GM06990 (cell line): ENCODE results near the gene ZFHX2.
"Not testable (repeated sequence)": the region's sequence is repeated elsewhere in the genome, so short reads cannot be mapped to it uniquely, and the experiment has no call there.

Experiments
- DNase-seq: peaks from one replicate; pipeline ENCODE4 v3.0.0-alpha.2; 2011; ENCODE audit not compliant: insufficient read length; ENCODE audit errors: extremely low read depth
- H3K27me3 ChIP-seq: replicated peaks from 2 replicates; pipeline ENCODE4 v1.6.0; 2011; ENCODE audit warnings: low read length; ENCODE audit not compliant: control insufficient read depth, insufficient read depth
- H3K36me3 ChIP-seq: 2 replicates; pipeline ENCODE4 v1.5.1; 2011; ENCODE audit warnings: low read length; ENCODE audit not compliant: control insufficient read depth, insufficient read depth
- H3K4me3 ChIP-seq: replicated peaks from 2 replicates; pipeline ENCODE4 v1.5.1; 2011; ENCODE audit warnings: low read depth, mild to moderate bottlenecking, control low read depth, low read length
- CTCF ChIP-seq: IDR thresholded peaks from 2 replicates; pipeline ENCODE4 v1.5.1; 2011; ENCODE audit warnings: low read length, control low read depth, mild to moderate bottlenecking, inconsistent platforms; ENCODE audit not compliant: insufficient read depth, poor library complexity, severe bottlenecking

The ZFHX2 gene

GRCh38 chr14:23551266-23552028, at the start of gene ZFHX2:
Gene ZFHX2 (minus strand): TSS chr14:23551765. CDS start chr14:23535325, 16,440 bp downstream.
- Histone ChIP-seq H3K4me3 (peak within 1 kb of the TSS; percentile 83), H3K27me3 (no peaks in the 10 kb centered on the region), H3K36me3 (no peaks in the 10 kb centered on the region)
- TF ChIP-seq CTCF, result no peak
- DNase-seq, result peak; percentile 81

- no peak overlapping the region for H3K4me3 ChIP-seq
- TF ChIP-seq CTCF, result no peak
- no peaks in the 10 kb centered on the region for H3K27me3 ChIP-seq
- H3K36me3 ChIP-seq, result no peaks in the 10 kb centered on the region
- DNase-seq, result no peak
Observed at GRCh38 chr14:23600806-23601205, 49.2 kb upstream of the ZFHX2 start.

GRCh38 chr14:23600322-23600707, 48.8 kb upstream of the ZFHX2 start:
- no peaks in the 10 kb centered on the region for H3K27me3 ChIP-seq
- no peak for TF ChIP-seq CTCF

GRCh38 chr14:23594191-23594590, 42.6 kb upstream of the ZFHX2 start:
- not testable (repeated sequence) for H3K4me3 ChIP-seq, H3K36me3 ChIP-seq, H3K27me3 ChIP-seq, DNase-seq

More at GRCh38 chr14:23600322-23600707, 48.8 kb upstream of the ZFHX2 start:
- Histone ChIP-seq H3K36me3 (no peaks in the 10 kb centered on the region), H3K4me3 (no peak overlapping the region)
- no peak for DNase-seq

GRCh38 chr14:23590198-23590597, 38.6 kb upstream of the ZFHX2 start:
- no peak for DNase-seq
- no peaks in the 10 kb centered on the region for H3K36me3 ChIP-seq

GRCh38 chr14:23589606-23590005, 38.0 kb upstream of the ZFHX2 start:
- no peak for DNase-seq
- Histone ChIP-seq H3K36me3 (no peaks in the 10 kb centered on the region), H3K4me3 (no peak overlapping the region), H3K27me3 (no peaks in the 10 kb centered on the region)
- no peak for TF ChIP-seq CTCF

More at GRCh38 chr14:23590198-23590597, 38.6 kb upstream of the ZFHX2 start:
- no peak for TF ChIP-seq CTCF
- Histone ChIP-seq H3K27me3 (no peaks in the 10 kb centered on the region), H3K4me3 (no peak overlapping the region)
